ENCODE data around the gene GMDS. TPM values are rescaled to one million over a fixed set of nuclear protein-coding genes. Genes with fewer than 3 reads are reported as not detected.

Gene GMDS
- total and polyA plus RNA-seq, 2 donors (not counting 3 experiments of a cell fraction or from before 2014, with no cell fraction given), result 9.8 to 23.5 TPM

DNA sequence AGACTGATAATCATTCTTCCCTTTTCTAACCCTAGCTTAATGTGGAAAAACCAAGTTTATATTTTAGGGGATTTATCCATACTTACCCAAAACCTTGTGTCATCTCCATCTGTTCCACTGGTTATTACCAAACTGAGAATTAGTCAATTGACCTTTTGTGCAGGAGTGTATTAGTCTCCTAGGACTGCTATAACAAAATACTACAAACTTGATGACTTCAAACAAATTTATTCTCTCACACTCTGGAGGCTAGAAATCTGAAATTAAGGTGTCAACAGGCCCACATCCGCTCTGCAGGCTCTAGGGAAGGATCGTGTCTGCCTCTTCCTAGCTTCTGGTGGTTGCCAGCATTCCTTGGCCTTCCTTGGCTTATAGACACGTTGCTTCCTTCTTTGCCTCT is 12.7 kb upstream of the GMDS start:
- Histone ChIP-seq H3K4me3 (replicated peaks in 1 of 3; ENCODE audit: insufficient read depth in 1 of 3, low read depth in 1 of 3, low read length in 3 of 3) (no peak overlapping the region), H3K9me1 (replicated peaks; ENCODE audit: control insufficient read depth, extremely low read depth, insufficient read depth, low read length) (no peaks in the 10 kb centered on the region), H3K4me1 (ENCODE audit: control insufficient read depth, extremely low read depth, insufficient read depth, low read length) (no peaks in the 10 kb centered on the region), H2AFZ (ENCODE audit: low read depth, low read length) (no peak overlapping the region), H3K27ac (ENCODE audit: insufficient read depth, low read depth, low read length) (no peak overlapping the region), H3K9me3 (replicated peaks; ENCODE audit: control insufficient read depth, insufficient read depth, low read length) (no peaks in the 10 kb centered on the region), H3K27me3 (ENCODE audit: control insufficient read depth in 2 of 2, insufficient read depth in 2 of 2, low read length in 2 of 2) (no peaks in the 10 kb centered on the region), H4K20me1 (replicated peaks; ENCODE audit: control insufficient read depth, extremely low read depth, insufficient read depth, low read length) (no peaks in the 10 kb centered on the region), H3K9ac (replicated peaks; ENCODE audit: extremely low read depth, insufficient read depth, low read length) (no peak overlapping the region), H3K4me2 (ENCODE audit: insufficient read depth, low read length) (no peak overlapping the region), H3K36me3 (ENCODE audit: control insufficient read depth in 2 of 2, extremely low read depth in 1 of 2, insufficient read depth in 2 of 2, low read length in 2 of 2) (no peaks in the 10 kb centered on the region), H3K79me2 (ENCODE audit: control insufficient read depth, insufficient read depth, low read length) (no peaks in the 10 kb centered on the region)
- ChIA-PET CTCF (no interaction called here), POLR2A (no interaction called here)
- intact Hi-C loops (cut with micrococcal nuclease), result no loop called here
- DNase-seq (ENCODE audit: low read depth, low spot score) (no peak), FAIRE-seq (no peak)
- no TSS peak for BruUV-seq (replicated peaks)
- dilution Hi-C loops (cut with MboI; ENCODE audit: extremely low pct_ligation_motif_present, low sequenced_read_pairs), result no loop called here
- no peak for TF ChIP-seq JUN (IDR thresholded peaks at IDR 0.05; ENCODE audit: borderline replicate concordance, insufficient read depth, insufficient read length, low read depth)
- no peak for TF ChIP-seq MYC (IDR thresholded peaks at IDR 0.05; ENCODE audit: low read depth, low read length)
- TF ChIP-seq GATA2 (IDR thresholded peaks at IDR 0.05; ENCODE audit: insufficient read depth, insufficient read length, low read depth, low read length), result no peak
- TF ChIP-seq, protein P1, sequence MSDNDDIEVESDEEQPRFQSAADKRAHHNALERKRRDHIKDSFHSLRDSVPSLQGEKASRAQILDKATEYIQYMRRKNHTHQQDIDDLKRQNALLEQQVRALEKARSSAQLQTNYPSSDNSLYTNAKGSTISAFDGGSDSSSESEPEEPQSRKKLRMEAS (IDR thresholded peaks at IDR 0.05; ENCODE audit: insufficient read depth, insufficient read length), result no peak
- no peak for TF ChIP-seq POLR2AphosphoS5 (IDR thresholded peaks at IDR 0.05; ENCODE audit: insufficient read depth, low read depth, low read length)
- no peak for TF ChIP-seq POLR2A (IDR thresholded peaks at IDR 0.05; ENCODE audit: low read depth, low read length)
- TF ChIP-seq, protein P2, sequence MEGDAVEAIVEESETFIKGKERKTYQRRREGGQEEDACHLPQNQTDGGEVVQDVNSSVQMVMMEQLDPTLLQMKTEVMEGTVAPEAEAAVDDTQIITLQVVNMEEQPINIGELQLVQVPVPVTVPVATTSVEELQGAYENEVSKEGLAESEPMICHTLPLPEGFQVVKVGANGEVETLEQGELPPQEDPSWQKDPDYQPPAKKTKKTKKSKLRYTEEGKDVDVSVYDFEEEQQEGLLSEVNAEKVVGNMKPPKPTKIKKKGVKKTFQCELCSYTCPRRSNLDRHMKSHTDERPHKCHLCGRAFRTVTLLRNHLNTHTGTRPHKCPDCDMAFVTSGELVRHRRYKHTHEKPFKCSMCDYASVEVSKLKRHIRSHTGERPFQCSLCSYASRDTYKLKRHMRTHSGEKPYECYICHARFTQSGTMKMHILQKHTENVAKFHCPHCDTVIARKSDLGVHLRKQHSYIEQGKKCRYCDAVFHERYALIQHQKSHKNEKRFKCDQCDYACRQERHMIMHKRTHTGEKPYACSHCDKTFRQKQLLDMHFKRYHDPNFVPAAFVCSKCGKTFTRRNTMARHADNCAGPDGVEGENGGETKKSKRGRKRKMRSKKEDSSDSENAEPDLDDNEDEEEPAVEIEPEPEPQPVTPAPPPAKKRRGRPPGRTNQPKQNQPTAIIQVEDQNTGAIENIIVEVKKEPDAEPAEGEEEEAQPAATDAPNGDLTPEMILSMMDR (IDR thresholded peaks at IDR 0.05; ENCODE audit: extremely low read depth in 1 of 2, insufficient read depth in 1 of 2, low read depth in 1 of 2, low read length in 2 of 2), result no peak
- TF ChIP-seq EZH2 (IDR thresholded peaks at IDR 0.05; ENCODE audit: borderline replicate concordance, low read depth, low read length, severe bottlenecking), result no peak
- TF ChIP-seq FOS (IDR thresholded peaks at IDR 0.05; ENCODE audit: borderline replicate concordance, insufficient read depth, low read length), result no peak

Measured in endothelial cell of umbilical vein (primary cell).